PFSK-1 (cell line): ENCODE measurements around the gene RPL11.

ENCODE experiments used
- POLR2AphosphoS5 ChIP-seq: IDR thresholded peaks from 2 replicates; pipeline ENCODE4 v1.6.1; 2012; ENCODE audit warnings: low read depth, mild to moderate bottlenecking, control low read depth, low read length, moderate library complexity
- REST ChIP-seq, 2 experiments: IDR thresholded peaks; 2 replicates each; pipeline versions ENCODE4 v1.6.1 to v1.8.0; 2011 to 2012; ENCODE audit warnings: low read depth in 2 of 2, low read length in 2 of 2, control low read depth in 1 of 2, inconsistent platforms in 1 of 2, mild to moderate bottlenecking in 1 of 2, moderate library complexity in 1 of 2; ENCODE audit not compliant: insufficient read depth in 1 of 2
- SIN3A ChIP-seq: IDR thresholded peaks from 2 replicates; pipeline ENCODE4 v1.6.1; 2012; ENCODE audit warnings: mild to moderate bottlenecking, low read length, moderate library complexity, borderline replicate concordance; ENCODE audit not compliant: insufficient read depth

DNA sequence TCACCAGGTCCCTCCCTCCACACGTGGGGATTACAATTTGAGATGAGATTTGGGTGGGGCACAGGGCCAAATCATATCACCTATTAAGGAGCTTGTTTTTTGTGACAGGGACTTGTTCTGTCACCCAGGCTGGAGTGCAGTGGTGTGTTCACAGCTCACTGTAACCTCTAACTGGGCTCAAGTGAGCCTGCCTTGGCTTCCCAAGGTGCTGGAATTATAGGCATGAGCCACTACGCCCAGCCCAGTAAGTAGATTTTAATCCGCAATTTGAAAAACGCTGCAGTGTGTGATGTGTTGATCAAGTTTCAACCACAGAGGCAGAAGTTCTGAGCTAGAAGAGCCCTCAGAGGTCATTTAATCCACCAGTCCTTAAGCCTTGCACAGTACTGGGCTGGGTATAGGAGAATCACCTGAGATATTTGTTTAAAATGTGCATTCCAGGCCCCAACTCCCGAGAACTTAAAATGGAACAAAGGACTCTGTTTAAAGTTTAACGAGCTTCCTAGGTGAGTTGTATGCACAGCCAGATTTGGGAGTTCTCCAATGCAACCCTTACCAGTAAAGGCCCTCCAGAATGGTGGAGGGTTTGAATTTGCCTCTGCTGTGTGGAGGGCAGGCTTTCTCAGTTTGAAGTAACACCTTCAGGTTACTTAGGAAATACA is 13.4 kb downstream of the RPL11 start:
- no peak for TF ChIP-seq SIN3A
- no peak for TF ChIP-seq REST (IDR thresholded peaks at IDR 0.05; ENCODE audit: insufficient read depth in 1 of 2, low read depth in 2 of 2, low read length in 2 of 2)
- no peak for TF ChIP-seq POLR2AphosphoS5
